Neural progenitor cell (in vitro differentiated cells): ENCODE results near the gene RILPL1. TPM values are rescaled to one million over a fixed set of nuclear protein-coding genes. Genes with fewer than 3 reads are reported as not detected.
"Not testable (repeated sequence)": the region's sequence is repeated elsewhere in the genome, so short reads cannot be mapped to it uniquely, and the experiment has no call there.

Experiments used
- DNase-seq: peaks from one replicate; pipeline ENCODE4 v3.0.0-alpha.2; 2016; ENCODE audit warnings: low spot score
- H2AFZ ChIP-seq: fragments of 200-600 bp; sonication (generic); replicated peaks from 2 replicates; pipeline ENCODE4 v1.6.1; 2016; ENCODE audit warnings: antibody characterized with exemption
- H3F3A ChIP-seq: fragments of 200-600 bp; sonication (generic); 2 replicates; pipeline ENCODE4 v1.6.1; 2016; ENCODE audit warnings: antibody characterized with exemption, low read depth
- H3K27ac ChIP-seq: fragments of 200-600 bp; sonication (generic); 2 replicates; pipeline ENCODE4 v1.5.1; 2016; ENCODE audit warnings: mild to moderate bottlenecking
- H3K27me3 ChIP-seq: fragments of 200-600 bp; sonication (generic); 2 replicates; pipeline ENCODE4 v1.6.1; 2016; ENCODE audit warnings: mild to moderate bottlenecking, moderate library complexity
- H3K36me3 ChIP-seq: fragments of 200-600 bp; sonication (generic); 2 replicates; pipeline ENCODE4 v1.5.1; 2016
- H3K4me1 ChIP-seq: fragments of 200-600 bp; sonication (generic); 2 replicates; pipeline ENCODE4 v1.6.1; 2016; ENCODE audit warnings: mixed run types
- H3K4me2 ChIP-seq: fragments of 200-600 bp; sonication (generic); 2 replicates; pipeline ENCODE4 v1.6.1; 2016
- H3K4me3 ChIP-seq: fragments of 200-600 bp; sonication (generic); 2 replicates; pipeline ENCODE4 v1.5.1; 2016
- H3K79me2 ChIP-seq: fragments of 200-600 bp; sonication (generic); 2 replicates; pipeline ENCODE4 v1.6.1; 2016; ENCODE audit warnings: low read depth
- H3K9ac ChIP-seq: fragments of 200-600 bp; sonication (generic); 2 replicates; pipeline ENCODE4 v1.6.1; 2016
- H3K9me3 ChIP-seq: fragments of 200-600 bp; sonication (generic); 2 replicates; pipeline ENCODE4 v1.5.1; 2016; ENCODE audit warnings: low read depth
- H4K20me1 ChIP-seq: fragments of 200-600 bp; sonication (generic); 2 replicates; pipeline ENCODE4 v1.6.1; 2016; ENCODE audit warnings: low read depth
- H3K27ac Mint-ChIP-seq: 3 replicates; pipeline ENCODE4 v1.8.0; 2021; ENCODE audit warnings: mixed read lengths
- H3K27me3 Mint-ChIP-seq: 2 replicates; pipeline ENCODE4 v1.8.0; 2022; ENCODE audit warnings: low read depth, mild to moderate bottlenecking, inconsistent platforms, moderate library complexity, mixed read lengths; ENCODE audit not compliant: insufficient read depth
- H3K36me3 Mint-ChIP-seq: 3 replicates; pipeline ENCODE4 v1.8.0; 2021; ENCODE audit warnings: mixed read lengths
- H3K4me1 Mint-ChIP-seq: 3 replicates; pipeline ENCODE4 v1.8.0; 2021; ENCODE audit warnings: mixed read lengths
- H3K4me3 Mint-ChIP-seq: 3 replicates; pipeline ENCODE4 v1.8.0; 2021; ENCODE audit warnings: mild to moderate bottlenecking, moderate library complexity, mixed read lengths
- H3K9me3 Mint-ChIP-seq: 3 replicates; pipeline ENCODE4 v1.8.0; 2020; ENCODE audit warnings: mixed read lengths
- EZH2 ChIP-seq: fragments of 200-600 bp; sonication (generic); IDR thresholded peaks from 2 replicates; pipeline ENCODE4 v1.6.1; 2017; ENCODE audit warnings: antibody characterized with exemption, mild to moderate bottlenecking, moderate library complexity
- EZH2phosphoT487 ChIP-seq: fragments of 200-600 bp; sonication (generic); IDR thresholded peaks from 2 replicates; pipeline ENCODE4 v1.6.1; 2017; ENCODE audit warnings: antibody characterized with exemption
- total RNA-seq: library from RNA; depleted of rRNA; stranded (reverse); fragments of >200 nt; gene quantifications from 2 replicates; pipeline ENCODE4 v1.2.3, GENCODE V29; 2015; ENCODE audit warnings: low replicate concordance
- TF ChIP-seq, protein P1 (sequence below): fragments of 200-600 bp; sonication (generic); IDR thresholded peaks from 2 replicates; pipeline ENCODE4 v1.5.1; 2017; ENCODE audit warnings: antibody characterized with exemption, mild to moderate bottlenecking

RILPL1 gene
- total RNA-seq, 1 donor from 2014 or later = 13.8 TPM

DNA sequence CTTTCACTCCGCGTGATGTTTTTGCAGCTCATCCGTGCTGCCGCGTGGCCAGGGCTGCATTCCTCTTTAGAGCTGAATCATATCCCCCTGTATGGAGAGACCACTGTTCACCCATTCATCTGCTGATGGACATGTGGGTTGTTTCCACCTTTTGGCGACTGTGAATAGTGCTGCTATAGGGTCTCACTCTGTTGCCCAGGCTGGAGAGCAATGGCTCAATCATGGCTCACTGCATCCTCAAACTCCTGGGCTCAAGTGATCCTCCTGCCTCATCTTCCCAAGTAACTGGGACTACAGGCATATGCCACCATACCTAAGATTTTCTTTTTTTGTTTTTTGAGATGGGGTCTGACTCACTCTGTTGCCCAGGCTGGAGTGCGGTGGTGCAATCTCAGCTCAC lies 36.5 kb downstream of the RILPL1 start:
- no peaks in the 10 kb centered on the region for H3K27me3 ChIP-seq
- Mint-ChIP-seq H3K9me3 (no peaks in the 10 kb centered on the region), H3K27me3 (peaks cover 3% of the 10 kb centered on the region), H3K36me3 (peaks cover 24% of the 10 kb centered on the region), H3K4me3 (no peak overlapping the region), H3K4me1 (peaks cover 20% of the 10 kb centered on the region), H3K27ac (no peak overlapping the region)
- H3K27ac ChIP-seq = no peak overlapping the region
- TF ChIP-seq, protein P1, sequence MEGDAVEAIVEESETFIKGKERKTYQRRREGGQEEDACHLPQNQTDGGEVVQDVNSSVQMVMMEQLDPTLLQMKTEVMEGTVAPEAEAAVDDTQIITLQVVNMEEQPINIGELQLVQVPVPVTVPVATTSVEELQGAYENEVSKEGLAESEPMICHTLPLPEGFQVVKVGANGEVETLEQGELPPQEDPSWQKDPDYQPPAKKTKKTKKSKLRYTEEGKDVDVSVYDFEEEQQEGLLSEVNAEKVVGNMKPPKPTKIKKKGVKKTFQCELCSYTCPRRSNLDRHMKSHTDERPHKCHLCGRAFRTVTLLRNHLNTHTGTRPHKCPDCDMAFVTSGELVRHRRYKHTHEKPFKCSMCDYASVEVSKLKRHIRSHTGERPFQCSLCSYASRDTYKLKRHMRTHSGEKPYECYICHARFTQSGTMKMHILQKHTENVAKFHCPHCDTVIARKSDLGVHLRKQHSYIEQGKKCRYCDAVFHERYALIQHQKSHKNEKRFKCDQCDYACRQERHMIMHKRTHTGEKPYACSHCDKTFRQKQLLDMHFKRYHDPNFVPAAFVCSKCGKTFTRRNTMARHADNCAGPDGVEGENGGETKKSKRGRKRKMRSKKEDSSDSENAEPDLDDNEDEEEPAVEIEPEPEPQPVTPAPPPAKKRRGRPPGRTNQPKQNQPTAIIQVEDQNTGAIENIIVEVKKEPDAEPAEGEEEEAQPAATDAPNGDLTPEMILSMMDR = no peak
- no peak for TF ChIP-seq EZH2phosphoT487
- TF ChIP-seq EZH2 = no peak
- no peak for DNase-seq
- H4K20me1 ChIP-seq = no peaks in the 10 kb centered on the region
- no peak overlapping the region for H3K9ac ChIP-seq
- H3K4me3 ChIP-seq = no peak overlapping the region
- H2AFZ ChIP-seq = no peak overlapping the region
- H3K4me1 ChIP-seq = peaks cover 8% of the 10 kb centered on the region
- H3K9me3 ChIP-seq = no peaks in the 10 kb centered on the region
- H3K4me2 ChIP-seq = no peak overlapping the region
- H3F3A ChIP-seq = peaks cover 5% of the 10 kb centered on the region
- H3K36me3 ChIP-seq = no peaks in the 10 kb centered on the region
- no peaks in the 10 kb centered on the region for H3K79me2 ChIP-seq

DNA sequence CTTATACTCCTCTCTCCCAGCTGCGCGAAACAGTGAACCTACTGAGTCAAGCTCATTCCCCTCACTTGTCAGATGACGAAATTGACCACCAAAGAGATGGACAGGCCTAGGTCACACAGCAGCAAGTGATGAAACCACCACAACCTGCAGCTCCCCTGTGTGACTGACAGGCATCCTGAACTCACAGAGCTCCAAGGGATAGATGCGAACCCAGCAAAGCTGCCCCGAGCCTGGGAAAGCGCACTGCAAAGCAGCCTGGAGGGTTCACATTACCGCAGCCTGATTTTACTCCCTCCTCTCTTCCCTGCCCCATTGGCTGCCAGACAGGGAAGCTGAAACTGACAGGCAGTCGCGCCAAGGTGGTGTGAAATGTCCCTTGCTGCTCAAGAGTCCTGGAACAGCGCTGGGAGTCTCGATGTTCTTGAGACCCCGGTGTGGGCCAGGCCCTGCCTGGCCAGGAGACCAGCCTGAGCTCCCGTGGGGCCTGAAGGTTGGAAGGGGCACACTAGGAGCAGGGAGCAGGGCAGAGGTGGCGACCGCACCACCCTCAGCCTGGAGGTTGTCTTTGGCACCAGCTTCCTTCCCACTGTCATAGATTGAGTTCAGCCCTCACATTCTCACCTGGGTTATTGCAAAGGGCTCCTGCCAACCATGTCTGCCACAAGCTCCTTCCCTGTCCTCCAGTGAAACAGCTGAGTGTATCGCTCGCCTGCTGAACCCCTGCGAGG lies 39.2 kb downstream of the RILPL1 start:
- no peaks in the 10 kb centered on the region for H3K27me3 Mint-ChIP-seq
- no peaks in the 10 kb centered on the region for H3K4me1 ChIP-seq
- no peaks in the 10 kb centered on the region for H3K27me3 ChIP-seq
- no peak overlapping the region for H3K4me2 ChIP-seq
- H4K20me1 ChIP-seq = no peaks in the 10 kb centered on the region
- H3K9ac ChIP-seq = no peak overlapping the region
- H3K9me3 ChIP-seq = no peaks in the 10 kb centered on the region
- peak overlapping the region; percentile 55 for H3K4me3 Mint-ChIP-seq
- no peak overlapping the region for H3K4me3 ChIP-seq
- no peaks in the 10 kb centered on the region for H3K36me3 ChIP-seq
- no peak for TF ChIP-seq EZH2
- TF ChIP-seq, protein P1 = no peak
- no peak for TF ChIP-seq EZH2phosphoT487
- peak; percentile 16 for DNase-seq
- H3K27ac ChIP-seq = peak overlapping the region; percentile 49
- H3K4me1 Mint-ChIP-seq = peaks cover 22% of the 10 kb centered on the region
- peaks cover under 1% of the 10 kb centered on the region for H3F3A ChIP-seq
- H3K9me3 Mint-ChIP-seq = no peaks in the 10 kb centered on the region
- H3K36me3 Mint-ChIP-seq = peaks cover 20% of the 10 kb centered on the region
- no peaks in the 10 kb centered on the region for H3K79me2 ChIP-seq
- H2AFZ ChIP-seq = no peak overlapping the region
- H3K27ac Mint-ChIP-seq = peak overlapping the region; percentile 66

DNA sequence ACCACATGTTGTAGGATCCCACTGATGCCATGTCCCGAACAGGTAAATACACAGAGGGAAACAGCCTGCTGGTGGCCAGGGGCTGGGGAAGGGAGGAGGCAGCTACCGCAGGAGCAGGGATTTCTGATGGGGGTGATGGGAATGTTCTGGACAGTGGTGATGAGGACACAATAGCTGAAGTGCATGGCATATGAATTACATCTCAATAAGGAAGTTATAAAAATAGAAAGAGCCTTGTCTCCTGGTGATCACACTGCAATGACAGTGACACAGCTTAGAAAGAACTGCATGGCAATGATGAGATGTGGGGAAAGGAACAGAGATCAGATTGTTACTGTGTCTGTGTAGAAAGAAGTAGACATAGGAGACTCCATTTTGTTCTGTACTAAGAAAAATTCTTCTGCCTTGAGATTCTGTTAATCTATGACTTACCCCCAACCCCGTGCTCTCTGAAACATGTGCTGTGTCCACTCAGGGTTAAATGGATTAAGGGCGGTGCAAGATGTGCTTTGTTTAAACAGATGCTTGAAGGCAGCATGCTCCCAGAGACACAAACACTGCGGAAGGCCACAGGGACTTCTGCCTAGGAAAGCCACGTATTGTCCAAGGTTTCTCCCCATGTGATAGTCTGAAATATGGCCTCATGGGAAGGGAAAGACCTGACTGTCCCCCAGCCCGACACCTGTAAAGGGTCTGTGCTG lies 41.0 kb downstream of the RILPL1 start:
- not testable (repeated sequence) for H3K79me2 ChIP-seq, H3K36me3 ChIP-seq
- peak overlapping the region; percentile 74 for H3K27ac Mint-ChIP-seq

DNA sequence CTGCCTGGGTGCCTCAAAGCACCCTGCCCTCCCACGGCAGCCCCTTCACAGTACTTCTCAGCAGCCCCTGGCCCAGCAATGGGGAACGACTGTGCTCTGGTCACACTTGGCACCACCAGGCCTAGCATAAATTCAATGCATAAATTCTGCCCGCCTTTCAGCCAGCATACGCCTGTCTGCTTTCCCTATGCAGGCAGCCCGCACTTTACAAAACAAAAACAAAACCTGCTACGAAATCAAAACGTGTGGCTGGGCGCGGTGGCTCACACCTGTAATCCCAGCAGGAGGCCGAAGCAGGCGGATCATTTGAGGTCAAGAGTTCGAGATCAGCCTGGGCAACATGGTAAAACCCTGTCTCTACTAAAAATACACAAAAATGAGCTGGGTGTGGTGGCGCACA lies 42.0 kb downstream of the RILPL1 start:
- Histone ChIP-seq H3K27me3 (no peaks in the 10 kb centered on the region), H3K9me3 (no peaks in the 10 kb centered on the region), H2AFZ (no peak overlapping the region), H4K20me1 (peaks cover 7% of the 10 kb centered on the region), H3K79me2 (no peaks in the 10 kb centered on the region), H3K4me2 (no peak overlapping the region), H3K36me3 (no peaks in the 10 kb centered on the region), H3K9ac (no peak overlapping the region), H3F3A (peaks cover 10% of the 10 kb centered on the region), H3K4me3 (no peak overlapping the region), H3K27ac (no peak overlapping the region), H3K4me1 (peaks cover 9% of the 10 kb centered on the region)
- no peak for DNase-seq
- H3K4me1 Mint-ChIP-seq = peaks cover 33% of the 10 kb centered on the region
- TF ChIP-seq EZH2 = no peak
- TF ChIP-seq, protein P1 = no peak
- H3K9me3 Mint-ChIP-seq = no peaks in the 10 kb centered on the region
- no peaks in the 10 kb centered on the region for H3K27me3 Mint-ChIP-seq
- H3K4me3 Mint-ChIP-seq = no peak overlapping the region
- peaks cover 8% of the 10 kb centered on the region for H3K36me3 Mint-ChIP-seq
- no peak overlapping the region for H3K27ac Mint-ChIP-seq

More for the DNA sequence above, 41.0 kb downstream of the RILPL1 start:
- not testable (repeated sequence) for H3K27me3 ChIP-seq, H3K9me3 ChIP-seq, H3K4me1 ChIP-seq, H3K4me2 ChIP-seq, H3K27me3 Mint-ChIP-seq, DNase-seq, H3F3A ChIP-seq, H2AFZ ChIP-seq, H3K4me3 ChIP-seq, H3K4me3 Mint-ChIP-seq, H3K9me3 Mint-ChIP-seq, H3K9ac ChIP-seq, H3K27ac ChIP-seq, H4K20me1 ChIP-seq
- Mint-ChIP-seq H3K4me1 (peaks cover 33% of the 10 kb centered on the region), H3K36me3 (peaks cover 12% of the 10 kb centered on the region)
